Endothelial cell of umbilical vein (primary cell): ENCODE measurements around the gene CCDC120. TPM values are rescaled to one million over a fixed set of nuclear protein-coding genes. Genes with fewer than 3 reads are reported as not detected.

ENCODE experiments used
- BruUV-seq: library from RNA; stranded (reverse); fragments of 400-500 nt; replicated peaks from 2 replicates; lab custom pipeline; 2021; lab: Mats Ljungman, UMichigan
- CTCF ChIA-PET: fragments of 300-600, 350-600 bp; sonication (Branson Sonifier 250); formaldehyde crosslinking; loops from one replicate; lab custom pipeline; 2021; ENCODE audit warnings: antibody characterized with exemption, inconsistent platforms; lab: Charles Lee
- POLR2A ChIA-PET: fragments of 300-600, 350-600 bp; sonication (Branson Sonifier 250); formaldehyde crosslinking; loops from one replicate; lab custom pipeline; 2021; ENCODE audit warnings: antibody characterized with exemption, inconsistent platforms; lab: Charles Lee
- DNase-seq: peaks from one replicate; pipeline ENCODE4 v3.0.0-alpha.2; 2011; ENCODE audit warnings: low read depth, low spot score
- FAIRE-seq: peaks from 2 replicates; lab custom pipeline; 2011; peaks lifted over from hg19 to GRCh38; lab: Jason Lieb, UNC
- H2AFZ ChIP-seq: 2 replicates; pipeline ENCODE4 v1.6.0; 2012; ENCODE audit warnings: low read depth, low read length, control low read depth, inconsistent platforms
- H3K27ac ChIP-seq: 2 replicates; pipeline ENCODE4 v1.5.1; 2011; ENCODE audit warnings: low read depth, mild to moderate bottlenecking, control low read depth, low read length, moderate library complexity; ENCODE audit not compliant: insufficient read depth
- H3K27me3 ChIP-seq, 2 experiments: 2 replicates each; pipeline versions ENCODE4 v1.6.0 to v1.6.1; 2011; ENCODE audit warnings: low read length in 2 of 2, mixed read lengths in 1 of 2; ENCODE audit not compliant: control insufficient read depth in 2 of 2, insufficient read depth in 2 of 2
- H3K36me3 ChIP-seq, 2 experiments: 2 replicates in 1 of 2; 3 replicates in 1 of 2; pipeline ENCODE4 v1.5.1; 2011; ENCODE audit warnings: low read length in 2 of 2, mild to moderate bottlenecking in 1 of 2, moderate library complexity in 1 of 2; ENCODE audit not compliant: control insufficient read depth in 2 of 2, insufficient read depth in 2 of 2; ENCODE audit errors: extremely low read depth in 1 of 2
- H3K4me1 ChIP-seq: 3 replicates; pipeline ENCODE4 v1.5.1; 2011; ENCODE audit warnings: mild to moderate bottlenecking, low read length; ENCODE audit not compliant: control insufficient read depth, insufficient read depth; ENCODE audit errors: extremely low read depth
- H3K4me2 ChIP-seq: 2 replicates; pipeline ENCODE4 v1.6.1; 2011; ENCODE audit warnings: low read length, control low read depth, mixed read lengths; ENCODE audit not compliant: insufficient read depth
- H3K4me3 ChIP-seq, 3 experiments: fragments of 200-600 bp in 1 of 3; sonication (generic), shearing (Covaris generic) in 1 of 3; replicated peaks in 1 of 3; 2 replicates each; pipeline ENCODE4 v1.5.1; 2011 to 2016; ENCODE audit warnings: control low read depth in 3 of 3, low read length in 3 of 3, mild to moderate bottlenecking in 2 of 3, inconsistent platforms in 1 of 3, low read depth in 1 of 3, moderate library complexity in 1 of 3; ENCODE audit not compliant: insufficient read depth in 1 of 3
- H3K79me2 ChIP-seq: 2 replicates; pipeline ENCODE4 v1.6.0; 2012; ENCODE audit warnings: low read length, inconsistent platforms; ENCODE audit not compliant: control insufficient read depth, insufficient read depth
- H3K9ac ChIP-seq: replicated peaks from 2 replicates; pipeline ENCODE3; 2011; ENCODE audit warnings: low read length, control low read depth; ENCODE audit not compliant: insufficient read depth; ENCODE audit errors: extremely low read depth
- H3K9me1 ChIP-seq: replicated peaks from 3 replicates; pipeline ENCODE4 v1.6.0; 2011; ENCODE audit warnings: mild to moderate bottlenecking, low read length; ENCODE audit not compliant: control insufficient read depth, insufficient read depth; ENCODE audit errors: extremely low read depth
- H3K9me3 ChIP-seq: replicated peaks from 2 replicates; pipeline ENCODE4 v1.5.1; 2012; ENCODE audit warnings: low read length, inconsistent platforms; ENCODE audit not compliant: control insufficient read depth, insufficient read depth
- H4K20me1 ChIP-seq: replicated peaks from 2 replicates; pipeline ENCODE3; 2011; ENCODE audit warnings: mild to moderate bottlenecking, low read length; ENCODE audit not compliant: control insufficient read depth, insufficient read depth; ENCODE audit errors: extremely low read depth
- CTCF ChIP-seq, 2 donors: IDR thresholded peaks; 1 replicate in 1 of 2; 2 replicates in 1 of 2; pipeline ENCODE4 v1.5.1; 2011; ENCODE audit warnings: low read length in 2 of 2, mild to moderate bottlenecking in 2 of 2, moderate library complexity in 2 of 2, control low read depth in 1 of 2, inconsistent platforms in 1 of 2, low read depth in 1 of 2; ENCODE audit not compliant: insufficient read depth in 1 of 2; ENCODE audit errors: extremely low read depth in 1 of 2
- EZH2 ChIP-seq: IDR thresholded peaks from 2 replicates; pipeline ENCODE4 v1.6.1; 2012; ENCODE audit warnings: borderline replicate concordance, low read depth, mild to moderate bottlenecking, moderate library complexity, low read length, inconsistent platforms; ENCODE audit not compliant: severe bottlenecking
- FOS ChIP-seq: IDR thresholded peaks from 2 replicates; pipeline ENCODE4 v1.6.1; 2011; ENCODE audit warnings: mild to moderate bottlenecking, low read length, moderate library complexity, borderline replicate concordance; ENCODE audit not compliant: insufficient read depth
- GATA2 ChIP-seq: IDR thresholded peaks from 2 replicates; pipeline ENCODE4 v1.7.0; 2011; ENCODE audit warnings: low read depth, mild to moderate bottlenecking, moderate library complexity, mixed read lengths, low read length; ENCODE audit not compliant: insufficient read length, insufficient read depth
- JUN ChIP-seq: IDR thresholded peaks from 2 replicates; pipeline ENCODE4 v1.6.1; 2011; ENCODE audit warnings: borderline replicate concordance, low read depth; ENCODE audit not compliant: insufficient read length, insufficient read depth
- MAX ChIP-seq: IDR thresholded peaks from 2 replicates; pipeline ENCODE4 v1.6.1; 2011; ENCODE audit not compliant: insufficient read depth, insufficient read length
- MYC ChIP-seq: IDR thresholded peaks from one replicate; pipeline ENCODE4 v1.6.1; 2011; ENCODE audit warnings: mild to moderate bottlenecking, low read depth, low read length
- POLR2A ChIP-seq: IDR thresholded peaks from 2 replicates; pipeline ENCODE4 v1.6.1; 2012; ENCODE audit warnings: low read depth, mild to moderate bottlenecking, control low read depth, low read length
- POLR2AphosphoS5 ChIP-seq: IDR thresholded peaks from 2 replicates; pipeline ENCODE4 v1.6.1; 2012; ENCODE audit warnings: low read depth, mild to moderate bottlenecking, control low read depth, low read length, moderate library complexity; ENCODE audit not compliant: insufficient read depth
- dilution Hi-C: fragments of 300-500 bp; cut with MboI; formaldehyde crosslinking; loops from one replicate; pipeline ENCODE4 v1.15.0; 2019; ENCODE audit warnings: low sequenced_read_pairs; ENCODE audit not compliant: extremely low pct_ligation_motif_present
- intact Hi-C: fragments of 100-400 bp; cut with micrococcal nuclease; formaldehyde crosslinking; loops from one replicate; pipeline ENCODE4 v1.10.0; 2022
- polyA plus RNA-seq, 4 experiments: library from polyadenylated mRNA; depleted of rRNA in 3 of 4; stranded (reverse) in 3 of 4; unstranded in 1 of 4; fragments of >200 nt; gene quantifications; 2 replicates each; pipeline versions ENCODE4 v1.2.1 to v1.2.3, GENCODE V29; 2011 to 2012; ENCODE audit warnings: missing spikeins in 1 of 4
- total RNA-seq: library from RNA; stranded (reverse); gene quantifications from 2 replicates; pipeline ENCODE4 v1.2.3, GENCODE V29; 2021

Gene CCDC120
- total and polyA plus RNA-seq, 2 donors (not counting 3 experiments of a cell fraction or from before 2014, with no cell fraction given) = 2.8 to 5.7 TPM

- FAIRE-seq = no peak
- no TSS peak for BruUV-seq
Measured at GRCh38 chrX:49116716-49117115, 57.9 kb downstream of the CCDC120 start.

GRCh38 chrX:49117581-49117980 lies 58.8 kb downstream of the CCDC120 start:
- BruUV-seq = no TSS peak
- Histone ChIP-seq H3K36me3 (peaks cover 0 to 28% of the 10 kb centered on the region in 2 experiments), H4K20me1 (no peaks in the 10 kb centered on the region), H2AFZ (no peak overlapping the region), H3K4me2 (no peak overlapping the region), H3K79me2 (peaks cover 6% of the 10 kb centered on the region), H3K4me1 (peaks cover 2% of the 10 kb centered on the region), H3K27ac (no peak overlapping the region), H3K9me1 (no peaks in the 10 kb centered on the region), H3K9me3 (no peaks in the 10 kb centered on the region), H3K4me3 (no peak overlapping the region), H3K9ac (no peak overlapping the region), H3K27me3 (no peaks in the 10 kb centered on the region)
- FAIRE-seq (no peak), DNase-seq (no peak)
- intact Hi-C loops (no loop called here), dilution Hi-C loops (no loop called here)
- TF ChIP-seq EZH2 (no peak), MAX (no peak), JUN (no peak), CTCF (IDR thresholded peaks at IDR 0.05; ENCODE audit: extremely low read depth in 1 of 2, insufficient read depth in 1 of 2, low read depth in 1 of 2, low read length in 2 of 2) (no peak), FOS (no peak), POLR2AphosphoS5 (no peak), POLR2A (no peak), GATA2 (no peak), MYC (no peak)
- POLR2A ChIA-PET = no interaction called here
- CTCF ChIA-PET = no interaction called here

More at GRCh38 chrX:49116716-49117115, 57.9 kb downstream of the CCDC120 start:
- Histone ChIP-seq H3K4me3 (no peak overlapping the region), H4K20me1 (no peaks in the 10 kb centered on the region), H3K27me3 (no peaks in the 10 kb centered on the region), H3K27ac (no peak overlapping the region), H3K36me3 (peaks cover 0 to 28% of the 10 kb centered on the region in 2 experiments), H3K9ac (no peak overlapping the region), H3K9me3 (no peaks in the 10 kb centered on the region), H3K79me2 (peaks cover 2% of the 10 kb centered on the region), H3K4me1 (no peaks in the 10 kb centered on the region), H3K9me1 (no peaks in the 10 kb centered on the region), H2AFZ (no peak overlapping the region), H3K4me2 (no peak overlapping the region)
- POLR2A ChIA-PET = no interaction called here
- dilution Hi-C loops = no loop called here
- intact Hi-C loops = no loop called here
- TF ChIP-seq EZH2 = no peak
- CTCF ChIA-PET = no interaction called here
- no peak for DNase-seq
